WERI-Rb-1 (cell line): ENCODE measurements around the gene CDK6.

Experiments used
- DNase-seq: peaks from one replicate; pipeline ENCODE4 v3.0.0-alpha.2; 2020
- H3K27ac ChIP-seq: fragments of 250-450 bp; sonication (Bioruptor Pico); 2 replicates; pipeline ENCODE4 v1.5.1; 2020; ENCODE audit warnings: mild to moderate bottlenecking, moderate library complexity
- H3K27me3 ChIP-seq: fragments of 250-450 bp; sonication (Bioruptor Pico); 2 replicates; pipeline ENCODE4 v1.5.1; 2021; ENCODE audit warnings: mild to moderate bottlenecking, low read depth, moderate library complexity; ENCODE audit not compliant: insufficient read depth, severe bottlenecking
- H3K36me3 ChIP-seq: fragments of 250-450 bp; sonication (Bioruptor Pico); 2 replicates; pipeline ENCODE4 v1.5.1; 2020; ENCODE audit warnings: mild to moderate bottlenecking, moderate library complexity
- H3K4me3 ChIP-seq: 2 replicates; pipeline ENCODE4 v1.5.1; 2011; ENCODE audit warnings: low read depth, mild to moderate bottlenecking, control low read depth, low read length
- H3K9me3 ChIP-seq: fragments of 250-450 bp; sonication (Bioruptor Pico); 2 replicates; pipeline ENCODE4 v1.5.1; 2021; ENCODE audit warnings: mild to moderate bottlenecking, moderate library complexity; ENCODE audit not compliant: severe bottlenecking
- CTCF ChIP-seq: IDR thresholded peaks from 2 replicates; pipeline ENCODE4 v1.5.1; 2011; ENCODE audit warnings: low read depth, mild to moderate bottlenecking, control low read depth, inconsistent platforms, low read length

Gene CDK6

GRCh38 chr7:92717993-92718716 is 118.2 kb downstream of the CDK6 start:
- Histone ChIP-seq H3K27me3 (no peaks in the 10 kb centered on the region), H3K9me3 (no peaks in the 10 kb centered on the region), H3K4me3 (no peak overlapping the region), H3K36me3 (no peaks in the 10 kb centered on the region), H3K27ac (no peak overlapping the region)
- no peak for DNase-seq
- no peak for TF ChIP-seq CTCF

- no peak for DNase-seq
- no peak for TF ChIP-seq CTCF
- Histone ChIP-seq H3K27me3 (no peaks in the 10 kb centered on the region), H3K27ac (no peak overlapping the region), H3K36me3 (no peaks in the 10 kb centered on the region), H3K4me3 (no peak overlapping the region), H3K9me3 (no peaks in the 10 kb centered on the region)
These were observed 118.8 kb downstream of the CDK6 start for GRCh38 chr7:92717623-92717992.

GRCh38 chr7:92716825-92717580 is 119.4 kb downstream of the CDK6 start:
- no peaks in the 10 kb centered on the region for H3K36me3 ChIP-seq
- no peak for TF ChIP-seq CTCF
- H3K27me3 ChIP-seq, result no peaks in the 10 kb centered on the region
- DNase-seq, result no peak
- no peak overlapping the region for H3K4me3 ChIP-seq
- no peak overlapping the region for H3K27ac ChIP-seq
- H3K9me3 ChIP-seq, result no peaks in the 10 kb centered on the region

GRCh38 chr7:92715963-92716362 is 120.4 kb downstream of the CDK6 start:
- Histone ChIP-seq H3K27ac (no peak overlapping the region), H3K4me3 (no peak overlapping the region), H3K9me3 (no peaks in the 10 kb centered on the region), H3K27me3 (no peaks in the 10 kb centered on the region), H3K36me3 (no peaks in the 10 kb centered on the region)
- no peak for TF ChIP-seq CTCF
- DNase-seq, result no peak

GRCh38 chr7:92714767-92715166 is 121.6 kb downstream of the CDK6 start:
- no peaks in the 10 kb centered on the region for H3K9me3 ChIP-seq
- no peak overlapping the region for H3K27ac ChIP-seq
- no peak for TF ChIP-seq CTCF
- H3K36me3 ChIP-seq, result no peaks in the 10 kb centered on the region
- H3K4me3 ChIP-seq, result no peak overlapping the region
- no peak for DNase-seq
- H3K27me3 ChIP-seq, result no peaks in the 10 kb centered on the region
